GM12878 (cell line): ENCODE measurements around the gene ATP13A1. TPM values are rescaled to one million over a fixed set of nuclear protein-coding genes. Genes with fewer than 3 reads are reported as not detected.

Source experiments
- ASH2L ChIP-seq: fragments of 300-600, 200-600 bp; sonication (generic); IDR thresholded peaks from 2 replicates; pipeline ENCODE4 v1.6.1; 2017; ENCODE audit warnings: low read depth, mild to moderate bottlenecking, borderline replicate concordance
- BMI1 ChIP-seq: fragments of 450-650 bp; IDR thresholded peaks from 2 replicates; pipeline ENCODE4 v1.6.1; 2016; ENCODE audit warnings: mild to moderate bottlenecking, moderate library complexity, borderline replicate concordance
- ELK1 ChIP-seq: IDR thresholded peaks from 2 replicates; pipeline ENCODE4 v1.6.1; 2012; ENCODE audit warnings: low read depth, low read length, improper control_type of control experiment
- GATAD2B ChIP-seq: fragments of 450-650 bp; conservative IDR thresholded peaks from 2 replicates; pipeline ENCODE4 v1.6.1; 2017; ENCODE audit warnings: low read depth, mild to moderate bottlenecking, moderate library complexity
- HDAC6 ChIP-seq: fragments of 200-600 bp; sonication (generic); IDR thresholded peaks from one replicate; pipeline ENCODE4 v1.8.0; 2017; ENCODE audit warnings: antibody characterized with exemption; ENCODE audit not compliant: unreplicated experiment
- MTA2 ChIP-seq: fragments of 450-650 bp; IDR thresholded peaks from 2 replicates; pipeline ENCODE4 v1.6.1; 2016; ENCODE audit warnings: low read depth, mild to moderate bottlenecking, moderate library complexity
- MTA3 ChIP-seq: IDR thresholded peaks from 2 replicates; pipeline ENCODE4 v1.6.1; 2012; ENCODE audit warnings: low read length, inconsistent platforms, borderline replicate concordance
- MYC ChIP-seq: IDR thresholded peaks from 2 replicates; pipeline ENCODE4 v1.6.1; 2011; ENCODE audit warnings: mild to moderate bottlenecking, low read length, moderate library complexity, inconsistent platforms; ENCODE audit not compliant: insufficient read depth, insufficient replicate concordance, insufficient read length, severe bottlenecking
- NR2F1 ChIP-seq: fragments of 450-650 bp; conservative IDR thresholded peaks from 2 replicates; pipeline ENCODE4 v1.6.1; 2017; ENCODE audit warnings: mild to moderate bottlenecking
- RELA ChIP-seq: fragments of 450-650 bp; IDR thresholded peaks from 2 replicates; pipeline ENCODE4 v1.8.0; 2014; ENCODE audit warnings: borderline replicate concordance; ENCODE audit not compliant: partially characterized antibody
- SIN3A ChIP-seq: IDR thresholded peaks from 2 replicates; pipeline ENCODE4 v1.6.1; 2012; ENCODE audit warnings: low read depth, low read length, improper control_type of control experiment
- SP1 ChIP-seq: IDR thresholded peaks from one replicate; pipeline ENCODE4 v1.6.1; 2011; ENCODE audit warnings: low read depth, low read length
- SREBF1 ChIP-seq: IDR thresholded peaks from 2 replicates; pipeline ENCODE4 v1.6.1; 2012; ENCODE audit warnings: mild to moderate bottlenecking, low read length
- SREBF2 ChIP-seq: IDR thresholded peaks from 2 replicates; pipeline ENCODE4 v1.6.1; 2012; ENCODE audit warnings: mild to moderate bottlenecking, low read length
- STAT1 ChIP-seq: fragments of 450-650 bp; conservative IDR thresholded peaks from 2 replicates; pipeline ENCODE4 v1.6.1; 2014; ENCODE audit warnings: antibody characterized with exemption, mild to moderate bottlenecking
- TCF12 ChIP-seq: IDR thresholded peaks from 2 replicates; pipeline ENCODE4 v1.6.1; 2011; ENCODE audit warnings: low read depth, mild to moderate bottlenecking, low read length
- TCF3 ChIP-seq: IDR thresholded peaks from 2 replicates; pipeline ENCODE4 v1.6.1; 2012; ENCODE audit warnings: low read depth, mild to moderate bottlenecking, low read length, borderline replicate concordance; ENCODE audit not compliant: insufficient read depth
- TCF7 ChIP-seq: IDR thresholded peaks from 2 replicates; pipeline ENCODE4 v1.6.1; 2014; ENCODE audit warnings: antibody characterized with exemption, borderline replicate concordance
- ZBTB33 ChIP-seq: fragments of 450-650 bp; IDR thresholded peaks from 2 replicates; pipeline ENCODE4 v1.6.1; 2017; ENCODE audit warnings: mild to moderate bottlenecking
- ZBTB4 ChIP-seq: fragments of 450-650 bp; formaldehyde crosslinking; IDR thresholded peaks from 2 replicates; pipeline ENCODE4 v1.4.0; 2022; ENCODE audit warnings: mild to moderate bottlenecking, moderate library complexity
- ZNF217 ChIP-seq: fragments of 450-650 bp; IDR thresholded peaks from 2 replicates; pipeline ENCODE4 v1.6.1; 2017; ENCODE audit warnings: antibody characterized with exemption, mild to moderate bottlenecking
- polyA plus RNA-seq, 11 experiments: library from polyadenylated mRNA; depleted of rRNA in 4 of 11; unstranded in 6 of 11; stranded (reverse) in 5 of 11; fragments of >200 nt; fragmentation: Nextera tagmentation in 4 of 11; fragmentation: Illumina TruSeq in 1 of 11; extraction: Ambion mirVana in 4 of 11; extraction: Trizol in 1 of 11; gene quantifications; 1 replicate in 1 of 11; 2 replicates in 10 of 11; pipeline versions ENCODE4 v1.2.1 to v1.2.3, GENCODE V29; 2011 to 2016; ENCODE audit warnings: inconsistent platforms in 2 of 11, missing spikeins in 2 of 11, low read depth in 1 of 11
- total RNA-seq, 4 experiments: library from RNA; depleted of rRNA in 3 of 4; stranded (reverse); fragments of >200 nt in 3 of 4; fragmentation: Illumina TruSeq in 1 of 4; extraction: Trizol in 1 of 4; gene quantifications; 2 replicates each; pipeline versions ENCODE4 v1.2.1 to v1.2.3, GENCODE V29; 2013 to 2021
- TF ChIP-seq, protein P1 (sequence below): fragments of 450-650 bp; conservative IDR thresholded peaks from 2 replicates; pipeline ENCODE4 v1.6.1; 2017; ENCODE audit warnings: mild to moderate bottlenecking, moderate library complexity

ATP13A1 gene
- total and polyA plus RNA-seq, 10 of the 15 experiments (the other 5 are each of a cell fraction or from before 2014, with no cell fraction given): 0.37 to 91.0 (median 29.8) TPM

GRCh38 chr19:19643158-19644053, 20.1 kb downstream of the ATP13A1 start, which contains the start of gene GMIP (continued):
- TF ChIP-seq ZBTB33: no peak
- peak; percentile 20 for TF ChIP-seq MTA2
- 0 out of 2 replicates have a peak, but pooled peaks have one; percentile 58 for TF ChIP-seq STAT1
- TF ChIP-seq BMI1: no peak
- no peak for TF ChIP-seq SP1
- TF ChIP-seq ZBTB4 (CRISPR knock-in tag): no peak
- no peak for TF ChIP-seq SIN3A
- TF ChIP-seq RELA: peak; percentile 3
- peak; percentile 83 for TF ChIP-seq GATAD2B
- no peak for TF ChIP-seq MTA3
- peak; percentile 80 for TF ChIP-seq NR2F1
- TF ChIP-seq TCF12: no peak
- no peak for TF ChIP-seq MYC
- TF ChIP-seq ELK1: no peak; the same call in 1 of the 2 replicates
- 0 out of 2 replicates have a peak, but pooled peaks have one; percentile 38 for TF ChIP-seq ZNF217
- TF ChIP-seq TCF3: 0 out of 2 replicates have a peak, but pooled peaks have one; percentile 38
- no peak for TF ChIP-seq SREBF1
- TF ChIP-seq ASH2L: no peak
- TF ChIP-seq, protein P1, sequence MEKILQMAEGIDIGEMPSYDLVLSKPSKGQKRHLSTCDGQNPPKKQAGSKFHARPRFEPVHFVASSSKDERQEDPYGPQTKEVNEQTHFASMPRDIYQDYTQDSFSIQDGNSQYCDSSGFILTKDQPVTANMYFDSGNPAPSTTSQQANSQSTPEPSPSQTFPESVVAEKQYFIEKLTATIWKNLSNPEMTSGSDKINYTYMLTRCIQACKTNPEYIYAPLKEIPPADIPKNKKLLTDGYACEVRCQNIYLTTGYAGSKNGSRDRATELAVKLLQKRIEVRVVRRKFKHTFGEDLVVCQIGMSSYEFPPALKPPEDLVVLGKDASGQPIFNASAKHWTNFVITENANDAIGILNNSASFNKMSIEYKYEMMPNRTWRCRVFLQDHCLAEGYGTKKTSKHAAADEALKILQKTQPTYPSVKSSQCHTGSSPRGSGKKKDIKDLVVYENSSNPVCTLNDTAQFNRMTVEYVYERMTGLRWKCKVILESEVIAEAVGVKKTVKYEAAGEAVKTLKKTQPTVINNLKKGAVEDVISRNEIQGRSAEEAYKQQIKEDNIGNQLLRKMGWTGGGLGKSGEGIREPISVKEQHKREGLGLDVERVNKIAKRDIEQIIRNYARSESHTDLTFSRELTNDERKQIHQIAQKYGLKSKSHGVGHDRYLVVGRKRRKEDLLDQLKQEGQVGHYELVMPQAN: peak; percentile 56
- no peak; the same call in 1 of the 2 replicates for TF ChIP-seq TCF7
- TF ChIP-seq SREBF2: no peak
- no peak for TF ChIP-seq HDAC6
